WTC11 (cell line): ENCODE results near the gene GGA1. TPM values are rescaled to one million over a fixed set of nuclear protein-coding genes. Genes with fewer than 3 reads are reported as not detected.

Source experiments
- ATAC-seq: fragments of 200-7000 bp; cut with Tn5 transposase; 2 replicates; pipeline ENCODE4 v1.10.0; 2021; ENCODE audit warnings: mild to moderate bottlenecking, moderate library complexity
- CTCF ChIA-PET: fragments of 300-600 bp; sonication (Branson Sonifier 250); formaldehyde crosslinking; loops from one replicate; lab custom pipeline; 2021; ENCODE audit warnings: antibody characterized with exemption; lab: Charles Lee
- POLR2A ChIA-PET: fragments of 350-600 bp; sonication (Branson Sonifier 250); formaldehyde crosslinking; loops from one replicate; lab custom pipeline; 2021; ENCODE audit warnings: antibody characterized with exemption; lab: Charles Lee
- DNase-seq: peaks from one replicate; pipeline ENCODE4 v3.0.0; 2021; ENCODE audit warnings: low spot score
- H3K27ac Mint-ChIP-seq: 2 replicates; pipeline ENCODE4 v1.8.0; 2021; ENCODE audit warnings: mixed read lengths
- H3K27me3 Mint-ChIP-seq: 2 replicates; pipeline ENCODE4 v1.8.0; 2021; ENCODE audit warnings: low read depth, mild to moderate bottlenecking, moderate library complexity, mixed read lengths
- H3K36me3 Mint-ChIP-seq: 2 replicates; pipeline ENCODE4 v1.8.0; 2021; ENCODE audit warnings: mixed read lengths
- H3K4me1 Mint-ChIP-seq: 2 replicates; pipeline ENCODE4 v1.8.0; 2022; ENCODE audit warnings: mixed read lengths
- H3K4me3 Mint-ChIP-seq: 2 replicates; pipeline ENCODE4 v1.8.0; 2021; ENCODE audit warnings: mild to moderate bottlenecking, moderate library complexity, mixed read lengths
- H3K9me3 Mint-ChIP-seq: 2 replicates; pipeline ENCODE4 v1.8.0; 2021; ENCODE audit warnings: mixed read lengths
- ARID4B ChIP-seq: sonication (generic); formaldehyde crosslinking; IDR thresholded peaks from 2 replicates; pipeline ENCODE4 v1.8.0; 2023; ENCODE audit warnings: missing genetic modification reagents, mild to moderate bottlenecking, borderline replicate concordance
- ATF1 ChIP-seq: sonication (generic); formaldehyde crosslinking; IDR thresholded peaks from 2 replicates; pipeline ENCODE4 v1.8.1; 2023; ENCODE audit warnings: mild to moderate bottlenecking, moderate library complexity, missing genetic modification reagents
- ATF2 ChIP-seq: sonication (generic); formaldehyde crosslinking; IDR thresholded peaks from 2 replicates; pipeline ENCODE4 v1.8.1; 2022; ENCODE audit warnings: low read depth, missing genetic modification reagents, borderline replicate concordance
- CREM ChIP-seq: sonication (generic); formaldehyde crosslinking; IDR thresholded peaks from 2 replicates; pipeline ENCODE4 v1.8.1; 2022; ENCODE audit warnings: mild to moderate bottlenecking, missing genetic modification reagents, moderate library complexity
- EMX1 ChIP-seq: fragments of 250-450 bp; sonication (Bioruptor Pico); IDR thresholded peaks from 2 replicates; pipeline ENCODE4 v1.8.0; 2021; ENCODE audit warnings: mild to moderate bottlenecking
- FOXP1 ChIP-seq: sonication (generic); formaldehyde crosslinking; IDR thresholded peaks from 2 replicates; pipeline ENCODE4 v1.8.0; 2022; ENCODE audit warnings: missing genetic modification reagents, mild to moderate bottlenecking, moderate library complexity, borderline replicate concordance
- HMGA2 ChIP-seq: fragments of 250-450 bp; sonication (Bioruptor Pico); IDR thresholded peaks from 2 replicates; pipeline ENCODE4 v1.4.0; 2021; ENCODE audit warnings: mild to moderate bottlenecking, moderate library complexity
- HMGXB4 ChIP-seq: sonication (generic); formaldehyde crosslinking; IDR thresholded peaks from 2 replicates; pipeline ENCODE4 v1.8.1; 2023; ENCODE audit warnings: mild to moderate bottlenecking, moderate library complexity, missing genetic modification reagents
- IRF1 ChIP-seq: sonication (generic); formaldehyde crosslinking; IDR thresholded peaks from 2 replicates; pipeline ENCODE4 v1.8.0; 2023; ENCODE audit warnings: missing genetic modification reagents
- NR1H2 ChIP-seq: sonication (generic); formaldehyde crosslinking; IDR thresholded peaks from 2 replicates; pipeline ENCODE4 v1.9.0; 2021; ENCODE audit warnings: mild to moderate bottlenecking, moderate library complexity, missing genetic modification reagents
- PRDM15 ChIP-seq: sonication (generic); formaldehyde crosslinking; IDR thresholded peaks from 2 replicates; pipeline ENCODE4 v1.8.0; 2022; ENCODE audit warnings: missing genetic modification reagents
- SMAD3 ChIP-seq: sonication (generic); formaldehyde crosslinking; IDR thresholded peaks from 2 replicates; pipeline ENCODE4 v1.8.0; 2022; ENCODE audit warnings: missing genetic modification reagents, mild to moderate bottlenecking, borderline replicate concordance
- SP1 ChIP-seq: sonication (generic); formaldehyde crosslinking; conservative IDR thresholded peaks from 2 replicates; pipeline ENCODE4 v1.8.1; 2022; ENCODE audit warnings: missing genetic modification reagents
- TEAD1 ChIP-seq: sonication (generic); formaldehyde crosslinking; IDR thresholded peaks from 2 replicates; pipeline ENCODE4 v1.8.0; 2022; ENCODE audit warnings: mild to moderate bottlenecking, missing genetic modification reagents
- USF1 ChIP-seq: sonication (generic); formaldehyde crosslinking; IDR thresholded peaks from 2 replicates; pipeline ENCODE4 v1.8.0; 2022; ENCODE audit warnings: mild to moderate bottlenecking, missing genetic modification reagents
- ZMAT4 ChIP-seq: fragments of 250-450 bp; sonication (Bioruptor Pico); IDR thresholded peaks from 2 replicates; pipeline ENCODE4 v1.9.0; 2021; ENCODE audit warnings: mild to moderate bottlenecking
- ZNF423 ChIP-seq: fragments of 250-450 bp; sonication (Bioruptor Pico); IDR thresholded peaks from 2 replicates; pipeline ENCODE4 v2.1.2; 2022; ENCODE audit warnings: mild to moderate bottlenecking, moderate library complexity
- total RNA-seq: library from RNA; stranded (reverse); gene quantifications from 3 replicates; pipeline ENCODE4 v1.2.3, GENCODE V29; 2021

GGA1 gene
- total RNA-seq, 1 experiment from 2014 or later, result 66.3 TPM

GRCh38 chr22:37611207-37611606 is 2.6 kb downstream of the GGA1 start:
- CTCF ChIA-PET, result no interaction called here
- H3K27ac Mint-ChIP-seq, result no peak overlapping the region

More at GRCh38 chr22:37611207-37611606, 2.6 kb downstream of the GGA1 start:
- peaks cover 12% of the 10 kb centered on the region for H3K4me1 Mint-ChIP-seq
- H3K27me3 Mint-ChIP-seq, result no peaks in the 10 kb centered on the region
- DNase-seq, result no peak
- TF ChIP-seq ATF1 (no peak), SP1 (no peak), IRF1 (CRISPR knock-in tag) (no peak), SMAD3 (no peak), ZNF423 (no peak), FOXP1 (CRISPR knock-in tag) (no peak), CREM (CRISPR knock-in tag) (no peak), USF1 (CRISPR knock-in tag) (no peak), HMGA2 (CRISPR knock-in tag) (no peak), ARID4B (CRISPR knock-in tag) (no peak), ZMAT4 (no peak), EMX1 (no peak), NR1H2 (no peak), TEAD1 (CRISPR knock-in tag) (no peak), ATF2 (CRISPR knock-in tag) (no peak), PRDM15 (CRISPR knock-in tag) (no peak), HMGXB4 (CRISPR knock-in tag) (no peak)
- TF ChIP-seq, all 79 proteins: peak for 0
- Mint-ChIP-seq H3K4me3 (no peak overlapping the region), H3K9me3 (no peaks in the 10 kb centered on the region), H3K36me3 (peaks cover 9% of the 10 kb centered on the region)
- POLR2A ChIA-PET, result no interaction called here
- ATAC-seq, result no peak
